HG03196 (cell line): Measurements from ENCODE around the gene LAMA3.

Experiments used
- ATAC-seq: cut with Tn5 transposase; IDR thresholded peaks from one replicate; pipeline ENCODE4 v1.9.1; 2021; ENCODE audit not compliant: unreplicated experiment

LAMA3 gene

DNA sequence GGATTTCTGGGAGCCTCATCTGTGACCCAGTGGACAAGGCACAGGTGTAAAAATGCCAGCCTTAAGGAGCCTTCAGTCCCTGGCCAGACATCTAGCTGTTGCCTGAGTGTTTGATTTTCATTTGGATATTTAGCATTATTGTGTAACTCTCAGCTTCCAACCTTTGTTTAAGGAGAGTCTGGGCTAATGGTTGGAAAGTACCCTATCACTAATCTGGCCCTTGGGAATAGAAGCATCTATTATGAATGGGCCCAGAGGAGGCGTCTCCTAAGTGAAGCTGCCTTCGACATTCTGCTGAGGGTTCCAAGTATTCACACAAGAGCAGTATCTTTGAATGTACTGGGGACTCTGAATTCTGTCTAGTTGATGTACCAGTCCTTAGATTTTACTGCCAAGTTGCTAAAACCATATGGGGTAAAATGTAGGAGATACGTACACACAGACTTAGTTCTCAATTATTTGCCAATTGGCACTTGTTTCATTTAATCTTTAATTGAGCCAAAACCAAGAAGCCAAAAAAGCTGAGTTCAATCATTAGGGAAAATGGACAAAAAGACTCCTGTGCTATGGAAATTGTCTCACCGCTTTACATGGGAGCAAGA lies 19.3 kb upstream of the LAMA3 start:
- ATAC-seq, result no peak

DNA sequence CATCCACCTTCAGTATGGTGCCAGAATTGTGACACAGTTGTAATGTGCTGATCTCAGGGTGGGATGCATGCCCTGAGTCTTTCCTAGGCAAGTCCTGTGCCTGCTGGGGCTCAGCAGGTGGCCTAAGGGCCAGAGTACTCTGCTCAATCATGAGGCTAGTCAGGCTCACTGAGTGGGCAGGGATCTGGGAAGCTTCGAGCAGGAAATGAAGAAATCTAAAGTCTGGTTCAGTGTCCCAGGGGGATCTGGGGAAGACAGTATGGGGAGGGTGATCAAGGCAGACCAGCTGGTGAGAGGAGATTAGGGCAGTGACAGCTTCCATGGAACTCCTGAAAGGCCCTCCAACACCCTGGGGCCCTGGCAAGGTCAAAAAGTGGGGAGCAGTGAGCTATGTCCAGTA lies 17.7 kb upstream of the LAMA3 start:
- no peak for ATAC-seq

DNA sequence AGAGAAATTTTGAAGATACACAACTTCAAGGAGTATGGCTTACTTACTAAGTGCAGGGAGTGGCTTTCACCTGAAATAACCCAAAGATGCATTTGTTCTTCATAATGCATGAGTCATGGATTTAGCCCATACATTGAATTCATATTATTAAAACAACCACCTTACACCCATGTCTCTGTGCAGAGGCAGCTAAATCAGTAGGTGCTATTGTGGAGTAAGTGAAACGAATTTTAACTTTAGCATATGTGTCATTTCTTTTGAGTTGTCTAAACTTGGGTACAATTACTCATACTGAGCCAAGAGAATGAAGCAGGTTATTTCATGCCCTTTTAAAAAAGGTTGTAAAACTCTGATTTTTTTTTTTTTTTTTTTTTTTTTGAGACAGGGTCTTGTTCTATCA lies 15.5 kb upstream of the LAMA3 start:
- ATAC-seq, result no peak

DNA sequence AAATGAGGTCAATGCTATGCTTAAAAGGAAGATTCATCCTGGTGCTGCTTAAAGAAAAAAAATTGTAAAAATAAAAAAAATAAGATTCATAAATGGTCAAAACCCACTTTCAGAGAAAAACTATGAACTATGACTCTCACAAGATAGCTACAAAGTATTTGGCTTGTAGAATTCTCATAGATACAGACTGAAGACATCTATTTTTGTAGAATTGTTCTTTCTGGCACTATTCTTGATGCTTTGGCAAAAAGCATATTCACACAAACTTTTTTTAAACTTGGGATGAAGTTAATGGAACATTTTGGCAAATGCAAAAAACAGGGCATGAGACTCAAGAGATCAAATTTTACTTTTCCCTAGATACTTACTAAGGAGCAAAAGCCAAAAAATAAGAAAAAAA lies 14.0 kb upstream of the LAMA3 start:
- no peak for ATAC-seq

DNA sequence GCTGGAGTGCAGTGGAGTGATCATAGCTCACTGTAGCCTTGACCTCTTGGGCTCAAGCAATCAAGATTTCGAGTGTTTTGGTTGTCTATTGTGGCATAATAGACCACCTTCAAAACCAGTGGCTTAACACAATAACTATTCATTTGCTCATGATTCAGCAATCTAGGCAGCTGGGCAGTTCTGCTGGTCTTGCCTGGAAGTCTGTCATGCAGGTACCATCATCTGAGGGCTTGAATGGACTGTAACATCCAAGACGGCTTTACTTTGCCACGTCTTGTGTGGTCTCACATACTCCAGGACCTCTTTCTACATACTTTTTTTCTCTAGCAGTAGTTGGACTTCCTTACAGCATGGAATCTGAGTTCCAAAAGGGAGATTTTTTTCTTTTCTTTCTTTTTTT lies 13.4 kb upstream of the LAMA3 start:
- no peak for ATAC-seq

DNA sequence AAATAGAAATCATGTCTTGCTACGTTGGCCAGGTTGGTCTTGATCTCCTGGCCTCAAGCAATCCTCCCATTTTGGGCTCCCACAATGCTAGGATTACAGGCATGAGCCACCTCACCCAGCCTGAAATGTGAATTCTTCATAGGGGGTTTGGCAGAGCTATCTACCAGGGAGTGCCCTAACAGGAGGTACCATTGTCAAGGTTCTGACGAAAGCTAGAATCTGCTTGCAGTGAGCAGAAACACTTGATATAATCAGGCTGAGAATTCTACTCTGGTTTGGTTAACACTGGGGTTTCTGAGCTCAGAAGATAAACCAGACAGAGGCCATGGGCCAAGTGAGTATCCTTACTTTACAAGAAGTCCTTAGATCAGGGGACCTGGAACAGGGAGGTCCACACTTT lies 7.2 kb upstream of the LAMA3 start:
- peak; percentile 19 for ATAC-seq

DNA sequence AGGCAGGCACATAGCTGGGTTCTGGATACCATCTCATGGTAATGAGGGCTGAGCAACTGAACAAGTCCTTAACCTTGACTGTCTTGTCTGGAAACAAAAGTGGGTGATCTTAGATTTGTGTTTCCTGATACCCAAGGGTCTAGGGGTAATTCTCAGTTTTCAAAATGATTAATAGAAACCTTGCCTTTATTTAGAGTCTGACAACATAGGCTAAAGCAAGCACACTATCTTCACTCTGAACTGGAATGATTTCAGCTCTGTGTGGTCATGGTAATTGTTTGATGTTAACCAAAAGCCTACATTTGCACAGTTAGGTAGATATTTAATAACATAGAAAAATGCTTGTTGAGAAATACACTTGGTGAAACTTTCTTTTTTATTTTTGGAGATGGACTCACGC lies 6.8 kb upstream of the LAMA3 start:
- ATAC-seq, result peak; percentile 63

DNA sequence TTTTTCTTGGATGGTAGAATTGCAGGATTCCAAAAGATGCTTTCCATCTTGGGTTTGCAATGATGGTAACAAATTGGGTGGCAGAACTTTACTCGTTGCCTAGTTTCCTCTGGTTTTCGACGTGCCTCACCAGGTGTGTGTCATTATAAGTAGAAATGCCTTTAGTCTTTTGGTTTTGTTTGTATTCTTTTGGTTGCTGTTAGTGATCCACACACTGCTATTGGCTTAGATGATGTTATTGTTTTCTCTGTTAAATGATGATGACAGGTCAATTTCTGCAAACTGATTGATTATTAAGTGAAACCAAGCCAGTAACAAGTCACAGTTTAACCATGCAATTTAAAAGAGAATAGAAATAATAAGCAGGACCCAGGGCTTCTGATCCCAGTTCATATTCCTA lies 6.1 kb upstream of the LAMA3 start:
- ATAC-seq, result no peak

DNA sequence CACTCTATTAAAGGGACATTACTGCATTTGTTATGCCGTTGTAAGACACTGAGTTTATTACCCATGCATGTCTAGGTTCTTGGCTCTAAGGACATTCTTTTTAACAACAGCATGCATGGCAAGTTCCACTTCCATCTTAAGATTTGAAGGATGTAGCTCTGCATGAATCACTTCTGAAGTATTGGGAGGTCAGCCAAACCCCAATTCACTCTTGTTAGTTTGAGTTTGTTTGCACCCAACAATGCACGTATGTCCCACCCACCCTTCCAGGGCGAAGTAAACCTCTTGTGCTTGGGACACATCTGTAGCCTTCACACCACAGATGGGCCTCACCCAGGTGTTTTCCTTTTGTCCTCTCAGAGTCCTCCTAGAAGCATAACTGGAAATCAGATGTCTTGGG lies 5.6 kb upstream of the LAMA3 start:
- ATAC-seq, result no peak

DNA sequence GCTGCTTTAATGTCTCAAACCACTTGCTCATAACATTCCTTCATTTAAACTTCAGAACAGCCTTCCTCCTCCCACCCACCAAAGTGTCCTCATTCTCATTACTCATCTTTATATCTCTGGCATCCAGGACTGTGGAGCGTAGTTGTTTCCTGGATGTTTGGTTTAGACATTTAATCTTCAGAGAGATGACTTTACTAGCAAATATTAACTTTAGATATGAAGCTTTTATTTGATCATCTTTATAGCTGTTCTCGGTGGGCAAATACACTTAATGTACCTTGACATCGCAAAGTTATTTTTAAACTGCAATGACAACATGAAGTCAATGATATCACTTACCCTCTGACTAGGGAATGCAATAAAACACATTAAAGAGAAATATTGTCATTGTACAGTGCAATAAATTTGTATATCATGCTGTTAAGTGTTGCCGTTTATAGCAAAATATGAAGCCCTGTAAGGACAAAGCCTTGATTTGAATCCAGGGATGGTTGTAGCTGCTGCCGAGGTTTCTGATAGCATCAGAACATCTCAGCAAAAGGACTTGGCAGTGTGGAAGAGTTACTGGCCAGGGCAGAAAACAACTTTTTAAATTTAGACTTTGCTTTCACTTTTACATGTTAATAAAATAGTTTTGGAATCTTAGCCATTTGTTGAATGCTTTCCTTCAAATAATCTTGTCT lies 4.6 kb upstream of the LAMA3 start:
- no peak for ATAC-seq

DNA sequence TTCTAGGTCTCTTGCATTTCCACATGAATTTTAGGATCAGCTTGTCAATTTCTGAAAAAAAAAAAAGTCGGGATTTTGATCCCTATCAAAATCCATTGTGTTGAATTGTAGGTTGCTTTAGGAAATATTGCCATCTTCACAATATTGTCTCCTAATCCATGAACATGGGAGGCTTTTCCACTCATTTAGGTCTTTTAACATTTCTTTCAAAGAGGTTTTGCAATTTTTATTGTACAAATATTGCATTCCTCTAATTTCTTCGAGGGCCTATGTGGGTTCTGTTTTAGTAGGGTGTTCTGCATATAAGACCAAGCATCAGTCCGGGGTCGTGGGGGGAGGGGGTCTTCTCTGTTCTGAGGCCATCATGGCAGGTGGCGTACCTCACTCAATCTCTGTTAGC lies 725 bp upstream of the LAMA3 start:
- ATAC-seq, result no peak

DNA sequence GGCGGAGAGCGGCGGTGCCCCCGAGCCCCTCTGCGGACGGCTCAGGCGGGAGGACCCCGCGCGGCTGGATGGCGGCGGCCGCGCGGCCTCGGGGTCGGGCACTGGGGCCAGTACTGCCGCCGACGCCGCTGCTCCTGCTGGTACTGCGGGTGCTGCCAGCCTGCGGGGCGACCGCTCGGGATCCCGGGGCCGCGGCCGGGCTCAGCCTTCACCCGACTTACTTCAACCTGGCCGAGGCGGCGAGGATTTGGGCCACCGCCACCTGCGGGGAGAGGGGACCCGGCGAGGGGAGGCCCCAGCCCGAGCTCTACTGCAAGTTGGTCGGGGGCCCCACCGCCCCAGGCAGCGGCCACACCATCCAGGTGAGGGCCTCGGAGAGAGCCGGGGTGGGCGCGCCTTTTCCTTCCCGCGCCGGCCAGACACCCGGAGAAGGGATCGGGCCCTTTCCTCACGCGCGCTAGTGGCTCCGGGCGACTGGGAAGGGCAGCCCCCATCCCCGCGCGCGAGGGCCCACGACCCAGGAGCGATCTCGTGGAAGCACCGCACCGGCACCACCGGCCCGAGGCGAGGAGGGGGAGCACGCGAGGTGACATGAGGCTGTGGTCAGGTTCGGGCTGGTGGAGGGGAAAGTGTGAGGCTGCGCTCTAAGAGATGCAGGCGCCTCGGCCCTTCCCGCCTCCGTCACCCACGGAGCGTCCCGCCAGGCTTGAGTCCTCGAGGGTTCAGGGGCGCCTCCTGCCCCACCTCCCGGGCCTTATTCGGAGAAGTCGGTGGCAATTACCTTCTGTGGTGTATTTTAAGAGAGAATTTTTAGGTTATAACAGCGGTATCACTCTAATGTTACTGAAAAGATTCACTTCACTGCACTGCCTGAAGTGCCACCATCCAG lies 607 bp downstream of the LAMA3 start:
- no peak for ATAC-seq

DNA sequence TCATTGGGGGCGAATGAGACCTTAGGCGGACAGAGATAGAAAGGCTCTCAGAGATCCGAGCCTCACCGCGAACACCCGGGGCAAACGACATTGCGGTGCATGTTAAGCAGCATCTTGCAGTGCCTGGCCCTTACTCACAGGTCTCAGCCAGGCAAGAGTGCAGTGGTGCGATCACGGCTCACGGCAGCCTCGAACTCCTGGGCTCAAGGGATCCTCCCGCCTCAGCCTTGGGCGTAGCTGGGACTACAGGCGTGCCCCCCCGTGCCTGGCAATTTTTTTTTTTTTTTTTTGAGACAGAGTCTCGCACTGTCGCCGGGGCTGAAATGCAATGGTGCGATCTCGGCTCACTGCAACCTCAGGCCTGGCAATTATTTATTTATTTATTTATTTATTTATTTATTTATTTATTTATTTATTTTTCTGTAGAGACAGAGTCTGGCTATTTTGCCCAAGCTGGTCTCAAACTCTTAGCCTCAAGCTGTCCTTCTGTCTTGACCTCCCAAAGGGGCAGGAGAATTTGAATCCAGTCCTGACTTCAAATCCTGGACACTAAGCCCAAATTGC lies 1.3 kb downstream of the LAMA3 start:
- no peak for ATAC-seq

DNA sequence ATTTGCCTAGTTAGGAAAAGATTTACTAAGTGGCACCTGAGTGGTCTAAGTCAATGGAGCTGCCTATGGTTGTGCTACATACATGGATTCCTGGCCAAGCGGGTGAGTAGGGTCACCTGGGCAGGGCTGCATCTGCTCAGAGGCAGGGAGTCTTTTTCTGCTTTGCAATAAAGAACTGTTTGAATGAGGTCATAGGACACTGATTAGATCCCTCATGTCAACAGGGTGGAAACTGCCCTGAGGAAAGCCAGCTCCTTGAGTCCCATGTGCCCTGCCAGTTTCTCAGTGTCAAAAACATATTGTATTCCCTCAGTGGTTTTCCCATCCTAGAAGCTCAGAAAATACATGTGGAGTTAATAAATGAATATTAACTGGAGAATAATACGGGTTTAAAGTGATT lies 4.6 kb downstream of the LAMA3 start:
- no peak for ATAC-seq

DNA sequence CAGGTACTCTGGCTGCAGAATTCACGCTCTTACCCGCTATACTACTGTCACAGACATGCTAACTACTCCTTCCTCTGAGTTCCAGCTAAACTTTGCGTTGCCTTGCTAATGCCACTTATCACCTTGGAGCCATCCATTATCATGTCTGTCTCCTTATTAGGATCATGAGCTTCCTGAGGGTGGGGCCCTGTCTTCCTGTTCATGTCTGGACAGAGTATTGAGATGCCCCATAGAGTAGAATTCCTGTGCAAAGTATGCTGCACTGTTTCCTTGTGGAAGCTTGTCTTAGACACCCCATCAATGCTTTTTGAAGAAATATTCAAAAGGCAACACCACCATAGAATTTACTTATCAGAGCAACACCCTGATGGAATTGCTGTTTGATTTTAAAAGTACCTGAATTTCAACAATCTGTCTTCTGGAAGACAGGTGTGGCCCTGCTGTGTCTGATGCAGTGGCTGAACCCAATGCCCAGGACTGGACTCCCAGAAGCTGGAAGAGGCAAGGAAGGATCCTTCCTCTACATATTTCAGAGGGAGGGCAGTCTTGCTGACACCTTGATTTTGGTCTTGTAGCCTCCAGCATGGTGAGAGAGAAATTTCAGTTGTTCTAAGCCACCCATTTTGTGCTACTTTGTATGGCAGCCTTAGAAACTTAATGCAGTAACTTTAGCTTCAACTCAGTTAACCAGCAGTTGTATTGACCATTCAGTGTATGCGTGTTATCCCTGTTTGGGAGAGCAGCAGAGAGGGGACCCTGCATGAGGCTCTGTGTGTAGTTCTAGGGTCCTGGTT lies 5.6 kb downstream of the LAMA3 start:
- no peak for ATAC-seq

DNA sequence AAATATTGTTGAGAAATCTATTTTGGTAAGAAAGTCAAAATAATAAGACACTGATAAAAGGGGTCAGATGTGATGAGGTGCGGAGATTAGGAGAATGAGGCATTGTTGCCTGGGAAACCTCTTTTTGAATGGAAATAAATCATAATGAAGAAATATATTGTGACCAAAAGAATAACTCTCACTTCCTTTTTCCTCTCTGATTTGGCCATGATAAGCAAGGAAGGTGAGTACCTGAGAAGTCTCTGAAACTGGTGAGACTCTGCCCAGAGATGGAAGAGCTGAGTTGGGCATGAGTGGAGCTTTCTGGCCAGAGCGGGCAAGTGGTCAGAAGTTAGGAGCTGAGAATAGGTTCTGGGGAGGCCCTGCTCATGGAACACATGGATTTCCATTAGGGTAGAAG lies 11.8 kb downstream of the LAMA3 start:
- no peak for ATAC-seq

DNA sequence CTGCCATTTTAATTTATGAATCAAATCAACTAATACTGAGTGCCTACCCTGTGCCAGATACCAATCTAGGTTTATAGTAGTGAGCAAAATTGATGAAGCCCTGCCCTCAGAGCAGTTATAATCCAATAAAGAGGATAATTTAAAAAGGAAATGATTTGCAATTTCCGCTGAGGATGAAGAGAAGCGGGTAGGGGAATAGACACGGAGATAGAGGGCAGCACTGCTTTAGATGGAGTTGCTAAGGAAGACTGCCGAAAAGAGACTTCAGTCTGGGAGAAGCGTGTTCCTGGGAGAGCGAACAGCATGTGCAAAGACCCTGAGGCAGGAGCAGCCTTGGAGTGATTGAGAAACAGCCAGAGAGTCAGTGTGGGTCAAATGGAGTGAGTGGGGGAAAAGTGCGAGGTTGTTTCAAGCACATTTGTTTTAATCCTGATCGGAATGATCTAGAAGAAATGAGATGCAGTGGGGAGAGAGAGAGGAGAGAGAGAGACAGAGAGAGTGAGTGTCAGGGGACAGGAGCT lies 12.4 kb downstream of the LAMA3 start:
- ATAC-seq, result no peak

DNA sequence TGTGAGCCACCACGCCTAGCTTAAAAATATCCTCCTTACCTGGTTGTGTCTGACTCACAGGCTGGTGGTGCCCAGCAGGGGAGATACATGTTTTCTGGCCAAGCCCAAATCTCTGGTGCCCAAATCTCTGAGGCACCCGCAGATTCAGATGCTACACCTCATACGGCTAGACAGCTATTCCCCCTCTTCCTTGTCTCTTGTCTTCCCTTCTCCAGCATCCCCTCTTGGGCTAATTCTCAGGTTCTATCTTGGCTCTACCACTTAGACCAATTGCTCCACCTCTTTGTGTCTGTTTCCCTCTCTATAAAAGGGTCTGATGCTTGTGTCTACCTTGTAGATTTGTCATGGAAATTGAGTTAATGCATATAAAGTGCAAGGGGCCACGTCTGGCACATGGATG lies 13.4 kb downstream of the LAMA3 start:
- ATAC-seq, result no peak

DNA sequence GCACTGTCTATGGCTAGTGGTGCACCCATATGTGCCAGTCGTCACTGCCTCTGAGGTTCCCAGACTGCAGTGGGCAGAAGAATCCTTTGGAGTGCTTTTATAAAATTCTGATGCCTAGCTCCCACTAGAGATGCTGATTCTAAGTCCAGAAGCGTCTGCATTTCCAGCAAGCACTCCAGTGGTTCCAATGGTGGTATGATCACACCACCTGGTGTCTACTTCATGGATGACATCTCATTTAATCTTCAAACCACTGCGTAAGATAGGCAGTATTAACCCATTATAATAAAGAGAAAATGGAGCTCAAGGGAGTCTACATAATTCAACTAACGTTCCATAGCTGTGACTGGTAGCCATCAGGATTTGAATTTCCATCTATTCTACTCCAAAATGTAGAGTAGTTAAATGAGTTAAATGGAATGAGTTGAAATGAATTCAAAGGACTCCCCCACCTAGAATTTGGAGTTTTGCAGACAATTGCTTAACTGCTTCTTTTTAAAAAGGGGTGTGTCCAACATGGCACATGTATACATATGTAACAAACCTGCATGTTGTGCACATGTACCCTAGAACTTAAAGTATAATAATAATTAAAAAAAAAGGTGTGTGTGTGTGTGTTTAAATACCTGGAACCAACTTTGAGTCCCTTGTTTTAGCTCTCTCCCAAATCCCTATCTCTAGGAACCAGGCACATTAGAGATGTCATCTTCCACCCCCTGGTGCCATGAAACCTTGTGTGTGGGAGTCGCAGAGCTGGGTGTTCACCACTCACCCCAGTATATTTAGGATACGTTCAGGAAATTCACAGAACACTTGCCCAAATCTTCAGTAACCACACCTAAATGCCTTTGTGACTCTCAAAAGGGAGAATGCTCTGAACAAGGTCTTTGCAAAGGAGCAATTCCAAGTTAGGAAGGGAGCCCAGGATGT lies 14.1 kb downstream of the LAMA3 start:
- ATAC-seq, result peak; percentile 55

DNA sequence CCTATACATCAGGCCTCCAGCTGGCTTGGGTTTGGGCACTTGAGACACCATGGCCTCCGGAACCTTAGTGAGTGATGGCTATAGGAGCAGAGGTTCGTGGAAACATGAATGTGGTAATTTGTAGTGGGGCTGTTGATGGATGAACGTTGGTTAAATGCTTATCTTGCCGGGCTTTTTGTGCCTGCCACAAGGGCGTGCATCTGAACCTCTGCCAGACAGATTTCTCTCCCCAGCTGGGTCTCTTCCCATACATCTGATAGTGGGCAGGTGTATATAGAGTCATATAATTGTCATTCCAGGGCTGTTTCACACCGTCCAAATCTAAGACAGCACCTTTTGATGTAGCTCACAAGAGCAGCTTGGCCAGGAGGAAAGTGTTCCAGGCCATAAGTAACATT lies 14.7 kb downstream of the LAMA3 start:
- no peak for ATAC-seq
